Measurements from ENCODE around the gene DMD.

Gene DMD

DNA sequence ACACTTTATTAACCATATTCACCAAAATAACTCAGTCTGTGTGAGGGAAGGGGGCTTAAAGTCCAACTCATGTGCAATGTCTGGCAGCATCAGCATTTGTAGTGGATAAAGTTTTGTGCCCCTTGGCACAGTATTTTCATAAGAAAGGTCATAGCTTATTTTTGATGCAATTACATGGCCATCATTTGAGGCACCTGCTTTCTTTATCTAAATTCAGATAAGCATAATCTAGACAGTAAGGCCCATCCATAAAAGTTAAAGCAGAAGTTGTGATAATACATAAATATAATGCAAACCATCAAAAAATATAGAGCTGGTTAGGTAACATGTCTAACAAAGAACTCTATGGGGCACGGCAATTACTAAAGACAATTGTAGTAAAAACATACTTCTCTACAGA is 763.7 kb downstream of the DMD start:
- H3K4me3 ChIP-seq (ENCODE audit: low read depth, low read length): no peak overlapping the region
- in situ Hi-C loops (cut with HindIII; ENCODE audit: low sequenced_read_pairs): no loop called here
- TF ChIP-seq, protein P1, sequence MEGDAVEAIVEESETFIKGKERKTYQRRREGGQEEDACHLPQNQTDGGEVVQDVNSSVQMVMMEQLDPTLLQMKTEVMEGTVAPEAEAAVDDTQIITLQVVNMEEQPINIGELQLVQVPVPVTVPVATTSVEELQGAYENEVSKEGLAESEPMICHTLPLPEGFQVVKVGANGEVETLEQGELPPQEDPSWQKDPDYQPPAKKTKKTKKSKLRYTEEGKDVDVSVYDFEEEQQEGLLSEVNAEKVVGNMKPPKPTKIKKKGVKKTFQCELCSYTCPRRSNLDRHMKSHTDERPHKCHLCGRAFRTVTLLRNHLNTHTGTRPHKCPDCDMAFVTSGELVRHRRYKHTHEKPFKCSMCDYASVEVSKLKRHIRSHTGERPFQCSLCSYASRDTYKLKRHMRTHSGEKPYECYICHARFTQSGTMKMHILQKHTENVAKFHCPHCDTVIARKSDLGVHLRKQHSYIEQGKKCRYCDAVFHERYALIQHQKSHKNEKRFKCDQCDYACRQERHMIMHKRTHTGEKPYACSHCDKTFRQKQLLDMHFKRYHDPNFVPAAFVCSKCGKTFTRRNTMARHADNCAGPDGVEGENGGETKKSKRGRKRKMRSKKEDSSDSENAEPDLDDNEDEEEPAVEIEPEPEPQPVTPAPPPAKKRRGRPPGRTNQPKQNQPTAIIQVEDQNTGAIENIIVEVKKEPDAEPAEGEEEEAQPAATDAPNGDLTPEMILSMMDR (IDR thresholded peaks at IDR 0.05; ENCODE audit: low read depth, low read length): no peak
- DNase-seq (ENCODE audit: low read depth, low spot score): no peak

DNA sequence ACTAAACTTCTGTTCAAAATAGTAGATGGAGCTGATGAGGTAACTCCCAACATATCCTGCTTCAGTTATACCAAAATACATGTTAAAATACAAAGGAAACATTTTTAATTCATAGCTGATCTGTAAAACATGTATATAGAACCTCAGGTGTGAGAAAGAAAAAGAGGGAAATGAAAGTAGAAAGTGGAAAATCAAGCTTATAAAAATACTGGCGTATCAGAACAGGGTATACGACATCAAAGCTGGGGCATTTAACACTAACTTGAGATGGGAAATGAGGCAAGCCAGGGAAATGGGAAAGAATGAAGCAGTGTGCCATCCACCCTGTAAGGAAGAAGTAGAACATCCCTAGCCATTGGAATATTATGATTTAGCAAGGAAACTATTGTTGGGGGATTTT is 767.5 kb downstream of the DMD start:
- in situ Hi-C loops (cut with HindIII; ENCODE audit: low sequenced_read_pairs): no loop called here
- TF ChIP-seq, protein P1 (IDR thresholded peaks at IDR 0.05; ENCODE audit: low read depth, low read length): no peak
- DNase-seq (ENCODE audit: low read depth, low spot score): no peak
- no peak overlapping the region for H3K4me3 ChIP-seq (ENCODE audit: low read depth, low read length)

DNA sequence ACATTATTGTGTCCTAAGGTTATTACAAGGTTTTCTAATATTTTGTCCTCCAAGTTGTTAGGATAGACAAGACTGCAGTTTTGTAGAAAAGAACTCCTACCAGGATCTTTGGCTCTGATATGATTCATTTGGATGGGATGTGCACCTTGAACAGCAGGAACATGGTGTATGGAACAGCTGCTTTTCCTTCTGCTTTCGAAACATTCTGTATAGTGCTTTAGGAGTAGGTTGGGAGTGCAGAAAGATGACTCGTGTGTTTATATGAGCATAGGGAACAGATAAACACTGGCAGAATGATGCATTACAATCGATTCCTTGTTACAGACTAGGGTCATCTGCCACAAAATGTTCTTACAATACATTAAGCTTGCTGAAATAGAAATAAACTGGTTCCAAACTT is 790.1 kb downstream of the DMD start:
- H3K4me3 ChIP-seq (ENCODE audit: low read depth, low read length): no peak overlapping the region
- DNase-seq (ENCODE audit: low read depth, low spot score): no peak
- TF ChIP-seq, protein P1 (IDR thresholded peaks at IDR 0.05; ENCODE audit: low read depth, low read length): no peak
- in situ Hi-C loops (cut with HindIII; ENCODE audit: low sequenced_read_pairs): no loop called here

DNA sequence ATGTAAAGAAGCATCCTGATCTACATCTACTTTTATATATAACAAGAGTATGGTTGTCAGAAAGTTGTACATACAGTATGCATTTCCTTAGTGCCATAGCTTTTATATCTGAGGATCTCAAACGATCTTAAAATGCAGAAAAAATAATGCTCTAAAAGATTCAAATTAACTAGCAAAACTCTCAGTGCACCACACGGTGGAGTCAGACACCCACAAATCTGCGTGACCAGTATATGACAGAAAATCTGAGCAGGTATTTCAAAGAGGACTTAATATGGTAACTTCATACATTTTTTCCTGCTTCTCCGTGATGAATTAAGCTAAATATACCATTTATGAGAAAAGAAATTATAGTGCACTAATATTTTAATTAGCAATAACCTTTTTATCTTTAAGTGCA is 803.0 kb downstream of the DMD start:
- in situ Hi-C loops (cut with HindIII; ENCODE audit: low sequenced_read_pairs): no loop called here
- no peak for DNase-seq (ENCODE audit: low read depth, low spot score)
- H3K4me3 ChIP-seq (ENCODE audit: low read depth, low read length): no peak overlapping the region
- TF ChIP-seq, protein P1 (IDR thresholded peaks at IDR 0.05; ENCODE audit: low read depth, low read length): no peak

DNA sequence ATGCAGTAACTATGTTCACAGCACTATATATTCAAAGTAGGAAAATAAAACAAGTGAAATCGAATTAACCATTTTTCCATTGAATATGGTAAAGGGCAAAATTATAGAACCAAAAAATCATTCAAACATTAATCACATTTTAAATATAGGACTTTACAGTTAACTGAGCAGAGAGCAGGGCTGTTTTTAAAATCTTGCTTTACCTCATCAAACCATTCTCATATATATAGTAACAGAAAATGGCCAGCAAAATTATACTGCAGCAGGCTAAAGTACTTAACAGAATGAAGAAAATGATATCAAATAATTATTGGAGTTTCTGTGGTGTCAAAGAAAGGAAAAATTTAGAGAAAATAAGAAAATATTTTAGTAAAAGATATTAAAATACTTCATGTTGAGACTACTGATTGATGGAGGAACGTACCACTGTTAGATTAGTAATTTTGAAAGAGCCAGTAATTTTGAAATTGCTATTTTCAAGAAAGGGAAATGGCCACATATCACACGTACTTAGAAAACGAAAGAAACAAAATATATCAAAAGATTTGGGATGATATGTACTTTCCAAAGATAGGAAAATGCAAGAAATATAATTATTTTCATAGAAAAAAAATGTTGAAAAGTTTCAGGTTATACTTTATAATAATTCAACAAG is 813.7 kb downstream of the DMD start:
- in situ Hi-C loops (cut with HindIII; ENCODE audit: low sequenced_read_pairs): no loop called here

DNA sequence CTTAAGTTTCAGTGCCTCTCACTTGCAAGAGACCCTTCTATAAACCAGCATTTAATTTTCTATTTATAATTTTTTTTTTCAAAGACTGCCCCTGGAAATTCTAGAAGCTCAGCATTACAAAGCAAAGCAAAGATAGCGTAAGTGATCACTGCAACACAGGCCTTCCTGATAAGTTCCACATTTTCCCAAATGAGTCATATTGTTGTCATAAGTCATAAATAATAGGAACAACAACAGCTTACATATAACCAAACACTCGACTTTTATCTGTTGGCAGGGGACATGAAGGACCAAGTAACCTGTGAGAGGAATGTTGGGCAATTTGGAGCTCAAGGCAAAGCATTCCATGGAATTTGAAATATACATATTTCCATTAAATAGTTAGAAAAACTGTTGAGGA is 815.5 kb downstream of the DMD start:
- no peak overlapping the region for H3K4me3 ChIP-seq (ENCODE audit: low read depth, low read length)
- TF ChIP-seq, protein P1 (IDR thresholded peaks at IDR 0.05; ENCODE audit: low read depth, low read length): no peak
- in situ Hi-C loops (cut with HindIII; ENCODE audit: low sequenced_read_pairs): no loop called here
- no peak for DNase-seq (ENCODE audit: low read depth, low spot score)

More for the DNA sequence above, 813.7 kb downstream of the DMD start:
- no peak for DNase-seq (ENCODE audit: low read depth, low spot score)
- TF ChIP-seq, protein P1 (IDR thresholded peaks at IDR 0.05; ENCODE audit: low read depth, low read length): no peak
- H3K4me3 ChIP-seq (ENCODE audit: low read depth, low read length): no peak overlapping the region

Data from astrocyte of the spinal cord (primary cell).